ENCODE data around the gene OGFOD3.
"Not testable (repeated sequence)": the region's sequence is repeated elsewhere in the genome, so short reads cannot be mapped to it uniquely, and the experiment has no call there.

DNA sequence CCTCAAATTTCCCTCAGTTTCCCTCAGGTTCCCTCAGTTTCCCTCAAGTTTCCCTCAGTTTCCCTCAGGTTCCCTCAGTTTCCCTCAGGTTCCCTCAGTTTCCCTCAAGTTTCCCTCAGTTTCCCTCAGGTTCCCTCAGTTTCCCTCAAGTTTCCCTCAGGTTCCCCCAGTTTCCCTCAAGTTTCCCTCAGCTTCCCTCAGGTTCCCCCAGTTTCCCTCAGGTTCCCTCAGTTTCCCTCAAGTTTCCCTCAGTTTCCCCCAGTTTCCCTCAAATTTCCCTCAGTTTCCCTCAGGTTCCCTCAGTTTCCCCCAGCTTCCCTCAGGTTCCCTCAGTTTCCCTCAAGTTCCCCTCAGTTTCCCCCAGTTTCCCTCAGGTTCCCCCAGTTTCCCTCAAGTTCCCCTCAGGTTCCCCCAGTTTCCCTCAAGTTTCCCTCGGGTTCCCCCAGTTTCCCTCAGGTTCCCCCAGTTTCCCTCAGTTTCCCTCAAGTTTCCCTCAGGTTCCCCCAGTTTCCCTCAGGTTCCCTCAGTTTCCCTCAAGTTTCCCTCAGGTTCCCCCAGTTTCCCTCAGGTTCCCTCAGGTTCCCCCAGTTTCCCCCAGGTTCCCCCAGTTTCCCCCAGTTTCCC, 58.8 kb downstream of the OGFOD3 start:
- TF ChIP-seq, protein P1, sequence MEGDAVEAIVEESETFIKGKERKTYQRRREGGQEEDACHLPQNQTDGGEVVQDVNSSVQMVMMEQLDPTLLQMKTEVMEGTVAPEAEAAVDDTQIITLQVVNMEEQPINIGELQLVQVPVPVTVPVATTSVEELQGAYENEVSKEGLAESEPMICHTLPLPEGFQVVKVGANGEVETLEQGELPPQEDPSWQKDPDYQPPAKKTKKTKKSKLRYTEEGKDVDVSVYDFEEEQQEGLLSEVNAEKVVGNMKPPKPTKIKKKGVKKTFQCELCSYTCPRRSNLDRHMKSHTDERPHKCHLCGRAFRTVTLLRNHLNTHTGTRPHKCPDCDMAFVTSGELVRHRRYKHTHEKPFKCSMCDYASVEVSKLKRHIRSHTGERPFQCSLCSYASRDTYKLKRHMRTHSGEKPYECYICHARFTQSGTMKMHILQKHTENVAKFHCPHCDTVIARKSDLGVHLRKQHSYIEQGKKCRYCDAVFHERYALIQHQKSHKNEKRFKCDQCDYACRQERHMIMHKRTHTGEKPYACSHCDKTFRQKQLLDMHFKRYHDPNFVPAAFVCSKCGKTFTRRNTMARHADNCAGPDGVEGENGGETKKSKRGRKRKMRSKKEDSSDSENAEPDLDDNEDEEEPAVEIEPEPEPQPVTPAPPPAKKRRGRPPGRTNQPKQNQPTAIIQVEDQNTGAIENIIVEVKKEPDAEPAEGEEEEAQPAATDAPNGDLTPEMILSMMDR (conservative IDR thresholded peaks at IDR 0.05; ENCODE audit: low read depth in 2 of 2) = not testable (repeated sequence)
- TF ChIP-seq POLR2AphosphoS5 (IDR thresholded peaks at IDR 0.05; ENCODE audit: low read depth); EZH2 (IDR thresholded peaks at IDR 0.05; ENCODE audit: low read depth, unreplicated experiment): not testable (repeated sequence)
- TF ChIP-seq, protein P2, sequence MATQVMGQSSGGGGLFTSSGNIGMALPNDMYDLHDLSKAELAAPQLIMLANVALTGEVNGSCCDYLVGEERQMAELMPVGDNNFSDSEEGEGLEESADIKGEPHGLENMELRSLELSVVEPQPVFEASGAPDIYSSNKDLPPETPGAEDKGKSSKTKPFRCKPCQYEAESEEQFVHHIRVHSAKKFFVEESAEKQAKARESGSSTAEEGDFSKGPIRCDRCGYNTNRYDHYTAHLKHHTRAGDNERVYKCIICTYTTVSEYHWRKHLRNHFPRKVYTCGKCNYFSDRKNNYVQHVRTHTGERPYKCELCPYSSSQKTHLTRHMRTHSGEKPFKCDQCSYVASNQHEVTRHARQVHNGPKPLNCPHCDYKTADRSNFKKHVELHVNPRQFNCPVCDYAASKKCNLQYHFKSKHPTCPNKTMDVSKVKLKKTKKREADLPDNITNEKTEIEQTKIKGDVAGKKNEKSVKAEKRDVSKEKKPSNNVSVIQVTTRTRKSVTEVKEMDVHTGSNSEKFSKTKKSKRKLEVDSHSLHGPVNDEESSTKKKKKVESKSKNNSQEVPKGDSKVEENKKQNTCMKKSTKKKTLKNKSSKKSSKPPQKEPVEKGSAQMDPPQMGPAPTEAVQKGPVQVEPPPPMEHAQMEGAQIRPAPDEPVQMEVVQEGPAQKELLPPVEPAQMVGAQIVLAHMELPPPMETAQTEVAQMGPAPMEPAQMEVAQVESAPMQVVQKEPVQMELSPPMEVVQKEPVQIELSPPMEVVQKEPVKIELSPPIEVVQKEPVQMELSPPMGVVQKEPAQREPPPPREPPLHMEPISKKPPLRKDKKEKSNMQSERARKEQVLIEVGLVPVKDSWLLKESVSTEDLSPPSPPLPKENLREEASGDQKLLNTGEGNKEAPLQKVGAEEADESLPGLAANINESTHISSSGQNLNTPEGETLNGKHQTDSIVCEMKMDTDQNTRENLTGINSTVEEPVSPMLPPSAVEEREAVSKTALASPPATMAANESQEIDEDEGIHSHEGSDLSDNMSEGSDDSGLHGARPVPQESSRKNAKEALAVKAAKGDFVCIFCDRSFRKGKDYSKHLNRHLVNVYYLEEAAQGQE (IDR thresholded peaks at IDR 0.05; ENCODE audit: unreplicated experiment) = not testable (repeated sequence)
